GM19452 (cell line): Measurements from ENCODE around the gene NSG2.

Source experiments
- ATAC-seq: cut with Tn5 transposase; IDR thresholded peaks from one replicate; pipeline ENCODE4 v1.9.1; 2021; ENCODE audit not compliant: unreplicated experiment

The NSG2 gene

DNA sequence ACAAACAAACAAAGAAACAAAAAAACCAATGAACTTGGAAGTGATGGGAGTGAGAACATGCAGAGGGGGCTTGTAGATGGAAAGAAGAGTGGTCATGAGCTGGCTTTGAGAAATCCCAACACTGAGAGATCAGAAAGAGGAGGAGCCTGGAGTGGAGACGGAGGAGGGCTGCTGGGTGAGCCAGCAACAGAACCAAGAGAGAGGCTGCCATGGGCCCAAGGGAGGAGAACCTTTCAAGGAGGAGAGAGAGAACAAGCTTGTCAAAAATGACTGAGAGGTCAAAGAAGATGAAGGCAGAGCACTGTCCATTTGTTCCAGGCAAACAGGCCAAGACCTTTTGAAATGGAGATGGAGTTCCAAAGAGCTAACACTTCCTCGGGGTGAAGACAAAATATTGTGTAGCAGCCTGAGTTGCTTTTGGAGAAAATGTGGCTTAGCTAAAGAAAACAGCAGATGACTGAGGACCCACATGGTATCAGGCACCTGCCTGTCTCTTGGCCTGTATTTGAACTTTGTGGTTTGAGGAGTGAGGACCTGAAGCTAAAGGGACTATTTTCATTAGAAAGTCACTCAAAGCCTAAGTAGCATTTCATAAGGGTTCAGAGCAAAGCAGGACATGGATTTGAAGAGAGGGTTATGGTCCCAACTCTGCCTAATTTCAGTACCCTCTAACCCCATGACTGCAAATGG, 13.1 kb downstream of the NSG2 start:
- ATAC-seq, result no peak

DNA sequence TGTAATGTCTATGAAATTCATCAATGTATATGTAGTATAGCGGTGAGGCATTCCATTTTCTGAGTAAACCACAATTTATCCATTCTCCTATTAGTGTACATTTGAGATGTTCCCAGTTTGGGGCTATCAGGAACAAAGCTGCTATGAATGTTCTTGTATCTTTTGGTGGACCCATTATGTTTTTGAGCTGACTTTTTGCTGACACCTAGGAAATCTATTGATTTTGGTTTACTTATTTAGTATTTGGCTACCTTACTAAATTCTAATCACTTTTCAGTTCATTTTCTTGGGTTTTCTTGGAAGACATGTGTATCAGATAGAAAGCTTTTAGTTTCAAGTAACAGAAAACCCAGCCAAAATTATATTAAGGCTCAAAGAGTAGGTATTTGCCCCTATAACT, 13.7 kb downstream of the NSG2 start:
- no peak for ATAC-seq

DNA sequence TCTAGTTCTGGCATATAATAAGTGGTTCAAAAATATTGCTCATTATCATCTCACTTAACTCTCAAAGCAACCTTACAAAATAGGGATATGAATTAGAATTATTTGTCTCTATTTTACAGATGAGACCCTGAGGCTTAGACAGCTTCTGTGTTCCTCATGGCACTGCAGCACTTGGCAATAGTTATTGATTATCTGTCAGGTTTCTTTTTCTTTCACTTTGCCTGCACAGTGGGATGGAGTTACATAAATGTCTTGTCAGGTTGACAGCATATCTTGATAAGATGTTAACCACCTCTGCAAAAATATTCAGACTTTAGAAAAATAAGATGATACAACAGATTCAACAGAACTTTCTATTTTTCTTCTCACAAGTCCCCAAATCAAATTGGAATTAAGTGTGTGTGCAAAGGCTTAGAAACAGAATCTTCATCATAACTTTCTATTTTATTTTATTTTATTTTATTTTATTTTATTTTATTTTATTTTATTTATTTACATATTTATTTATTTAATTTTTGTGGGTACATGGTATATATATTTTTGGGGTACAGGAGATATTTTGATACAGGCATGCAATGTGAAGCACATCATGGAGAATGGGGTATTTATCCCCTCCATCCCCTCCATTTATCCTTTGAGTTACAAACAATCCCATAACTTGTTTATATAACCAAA, 17.7 kb downstream of the NSG2 start:
- no peak for ATAC-seq

GRCh38 chr5:174064171-174064570, 18.7 kb downstream of the NSG2 start:
- no peak for ATAC-seq

- no peak for ATAC-seq
Measured at GRCh38 chr5:174065528-174066197, 20.2 kb downstream of the NSG2 start.

- ATAC-seq, result no peak
Measured at GRCh38 chr5:174067499-174067898, 22.0 kb downstream of the NSG2 start.

DNA sequence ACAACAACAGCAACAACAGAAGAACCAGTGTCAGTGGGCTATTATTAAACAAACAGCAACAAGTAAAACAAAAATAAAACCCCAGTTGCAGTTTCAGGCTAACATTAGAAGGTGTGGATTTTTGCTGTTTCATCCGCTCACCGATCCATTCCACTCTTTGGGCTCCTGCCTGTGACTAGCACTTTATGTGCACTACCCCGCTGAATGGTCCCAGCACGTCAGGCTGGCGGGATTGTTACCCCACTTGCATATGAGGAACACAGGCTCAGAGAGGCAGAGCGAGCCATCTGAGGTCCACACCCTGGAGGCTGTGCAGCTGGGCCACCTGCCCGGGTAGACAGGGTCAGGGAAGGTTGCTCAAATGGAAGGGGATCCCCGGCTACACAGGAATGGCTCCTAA, 26.0 kb downstream of the NSG2 start:
- no peak for ATAC-seq

- no peak for ATAC-seq
Measured at GRCh38 chr5:174073122-174073660, 27.7 kb downstream of the NSG2 start.

- ATAC-seq, result no peak
Measured at GRCh38 chr5:174074369-174074768, 28.9 kb downstream of the NSG2 start.

DNA sequence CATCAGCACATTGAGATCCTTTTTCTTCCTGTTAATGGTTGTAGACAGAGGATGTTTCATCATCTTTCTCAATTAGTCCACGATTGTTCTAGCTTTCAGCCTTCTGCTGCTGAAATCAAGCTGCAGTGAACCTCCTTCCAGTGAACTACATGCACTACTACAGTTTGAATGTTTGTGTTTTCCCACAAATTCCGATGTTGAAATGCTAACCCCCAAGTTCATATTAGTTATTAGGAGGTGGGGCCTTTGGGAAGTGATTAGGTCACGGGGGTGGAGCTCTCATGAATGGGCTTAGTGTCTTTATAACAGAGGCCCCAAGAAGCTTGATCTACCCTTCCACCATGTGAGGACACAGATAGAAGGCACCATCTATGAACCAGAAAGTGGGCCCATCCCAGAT, 32.9 kb downstream of the NSG2 start:
- ATAC-seq, result no peak

DNA sequence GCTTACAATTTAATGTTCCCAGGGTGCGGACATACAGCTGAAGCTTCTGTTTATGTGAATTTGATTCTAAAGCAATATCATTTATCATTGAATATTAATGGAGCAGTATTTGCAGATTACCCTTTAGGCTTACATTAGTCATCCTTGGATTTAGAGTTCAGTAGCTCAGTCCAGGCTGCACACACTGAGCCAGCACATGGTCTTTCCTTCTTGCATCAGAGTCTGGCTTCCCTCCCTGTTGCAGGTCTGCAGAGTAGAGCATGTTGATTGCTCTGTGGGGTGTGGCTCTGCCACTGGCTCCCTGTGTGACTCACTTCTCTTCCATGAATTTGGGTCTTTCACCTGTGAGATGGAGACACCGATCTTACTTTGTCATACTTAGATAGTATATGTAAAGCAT, 36.8 kb downstream of the NSG2 start:
- no peak for ATAC-seq

DNA sequence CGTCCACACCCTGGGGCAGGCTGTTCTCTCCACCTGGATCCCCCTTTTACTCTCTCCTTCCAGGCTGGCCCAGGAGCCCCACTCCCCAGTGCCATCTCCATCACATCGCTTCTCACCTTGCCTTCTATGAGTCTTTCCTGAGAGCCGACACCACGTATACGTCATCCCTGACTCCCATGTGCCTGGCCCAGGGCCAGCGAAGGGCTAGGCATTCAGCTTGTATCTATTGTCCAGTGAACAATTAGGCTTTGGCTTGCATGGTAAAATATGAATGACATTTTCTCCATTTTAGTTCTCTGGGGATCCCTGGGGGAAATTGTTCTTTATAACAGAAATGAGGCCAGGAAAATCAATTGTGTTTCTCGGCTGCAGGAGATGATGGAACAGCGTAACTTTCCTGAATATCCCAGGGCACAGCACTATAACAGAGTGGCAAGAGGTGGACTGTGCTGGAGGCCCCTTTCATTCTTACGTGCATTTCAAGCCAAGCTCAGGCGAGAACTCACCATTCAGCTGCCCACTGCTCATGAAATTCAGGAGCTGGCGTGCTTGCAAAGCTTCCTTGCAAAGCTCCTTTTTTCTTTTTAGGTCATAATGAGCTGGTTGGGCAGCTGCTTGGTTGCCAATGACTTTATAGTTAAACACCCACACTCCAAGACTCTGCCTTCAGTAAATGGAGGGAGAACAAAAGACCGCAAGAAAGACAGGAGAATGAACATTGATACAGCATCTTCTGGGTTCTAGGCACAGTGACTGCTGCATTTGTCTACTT, 37.7 kb downstream of the NSG2 start:
- no peak for ATAC-seq

- ATAC-seq, result no peak
Measured at GRCh38 chr5:174084691-174085154, 39.2 kb downstream of the NSG2 start.

DNA sequence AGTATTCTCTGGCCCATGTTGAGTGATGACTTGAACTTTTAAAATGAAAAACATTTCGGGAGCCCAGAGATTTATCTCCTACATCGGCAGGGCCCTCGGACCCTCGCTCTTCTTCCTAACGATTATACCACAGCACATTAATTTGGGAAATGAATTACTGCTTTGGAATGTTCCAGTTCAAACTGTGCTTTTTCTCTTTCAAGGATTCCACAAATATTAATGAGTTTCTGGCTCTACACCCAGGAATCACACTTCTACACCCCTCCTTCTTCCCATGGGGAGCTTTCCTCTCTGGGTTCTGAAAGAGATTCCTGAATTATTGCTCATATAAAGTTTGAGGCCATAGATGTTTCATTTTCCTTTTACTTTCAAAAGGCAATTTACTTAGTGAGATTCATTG, 41.2 kb downstream of the NSG2 start:
- no peak for ATAC-seq

DNA sequence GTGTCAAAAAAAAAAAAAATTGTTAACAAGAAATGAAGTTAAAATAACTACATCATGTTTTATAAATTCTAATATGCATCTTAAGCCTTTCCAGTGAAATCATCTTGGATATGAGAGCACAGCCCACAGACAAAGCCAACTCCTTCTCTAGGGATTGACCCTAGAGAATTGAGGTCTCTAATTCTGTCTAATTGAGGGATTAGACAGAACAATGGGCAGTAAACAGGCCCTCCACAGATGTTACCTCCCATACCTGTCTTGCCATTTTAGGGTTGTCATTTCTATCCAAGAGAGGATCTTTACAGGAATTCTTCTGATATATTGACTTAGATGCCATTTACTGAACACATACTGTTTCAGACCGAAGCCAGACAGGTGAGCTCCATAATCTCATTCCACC, 42.3 kb downstream of the NSG2 start:
- no peak for ATAC-seq

DNA sequence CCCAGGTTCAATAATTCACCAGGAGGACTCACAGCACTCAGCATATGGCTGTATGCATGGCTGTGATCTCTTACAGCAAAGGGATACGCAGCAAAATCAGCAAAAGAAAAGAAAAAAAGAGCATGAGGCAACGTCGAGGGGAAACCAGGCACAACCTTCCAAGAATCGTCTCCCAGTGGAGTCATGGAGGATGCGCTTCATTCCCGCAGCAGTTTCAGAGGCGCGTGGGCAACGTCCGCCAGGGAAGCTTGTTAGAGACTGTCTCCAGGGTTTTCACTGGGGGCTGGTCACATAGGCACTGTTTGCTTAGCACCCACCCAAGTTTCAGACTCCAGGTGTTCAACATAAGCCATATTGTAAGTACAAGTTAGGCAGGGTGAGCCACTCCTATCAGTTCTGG, 44.6 kb downstream of the NSG2 start:
- ATAC-seq, result no peak

DNA sequence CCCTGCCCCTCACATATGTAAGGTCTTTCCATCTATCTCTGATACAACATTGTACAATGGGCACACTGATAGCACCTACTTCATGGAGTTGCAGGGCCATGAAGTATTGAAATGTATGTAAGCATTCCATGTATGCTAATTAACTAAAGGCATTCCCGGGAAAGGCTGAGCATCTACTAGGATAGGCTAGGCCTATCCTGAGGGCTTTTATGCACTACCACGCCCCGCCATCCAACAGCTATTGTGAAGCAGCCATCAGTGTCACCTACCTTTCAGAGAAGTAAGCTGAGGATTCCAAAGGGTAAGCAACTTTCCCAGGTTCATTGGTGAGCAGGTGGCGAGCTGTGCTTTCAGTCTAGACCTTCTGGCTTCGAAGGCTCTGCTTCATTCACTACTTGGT, 47.6 kb downstream of the NSG2 start:
- ATAC-seq, result no peak

- ATAC-seq, result no peak
Measured at GRCh38 chr5:174094857-174095606, 49.5 kb downstream of the NSG2 start.

- ATAC-seq, result no peak
Measured at GRCh38 chr5:174096619-174097018, 51.1 kb downstream of the NSG2 start.

- no peak for ATAC-seq
Measured at GRCh38 chr5:174097486-174098185, 52.1 kb downstream of the NSG2 start.
